GM13977 (cell line): ENCODE results near the gene MYLK2.

Experiments used
- DNase-seq: peaks from one replicate; pipeline ENCODE4 v3.0.0; 2012; ENCODE audit warnings: low spot score
- CTCF ChIP-seq: IDR thresholded peaks from 2 replicates; pipeline ENCODE4 v1.5.1; 2012; ENCODE audit warnings: mild to moderate bottlenecking, control low read depth; ENCODE audit not compliant: insufficient read depth; ENCODE audit errors: extremely low read depth, missing control alignments
- in situ Hi-C: fragments of 300-500 bp; cut with MboI; formaldehyde crosslinking; loops from one replicate; pipeline ENCODE4 v1.12.0; 2022; ENCODE audit warnings: low sequenced_read_pairs, low pct_unique_long_range_greater_than_20kb, mixed read lengths, inconsistent platforms; ENCODE audit not compliant: unreplicated experiment

Gene MYLK2

GRCh38 chr20:31849306-31849930, 30.3 kb downstream of the MYLK2 start:
- no peak for DNase-seq
- in situ Hi-C loops, result loop anchor here (25.0 kb wide), 1 partner anchor 238 kb away; no protein-coding TSS in a partner anchor
- TF ChIP-seq CTCF, result no peak

GRCh38 chr20:31851240-31851955, 32.2 kb downstream of the MYLK2 start:
- no peak for DNase-seq
- in situ Hi-C loops, result no loop called here
- TF ChIP-seq CTCF, result no peak

- in situ Hi-C loops, result no loop called here
- no peak for DNase-seq
Measured at GRCh38 chr20:31853481-31853880, 34.3 kb downstream of the MYLK2 start.

GRCh38 chr20:31856516-31856915, 37.4 kb downstream of the MYLK2 start:
- TF ChIP-seq CTCF, result no peak
- no peak for DNase-seq
- in situ Hi-C loops, result no loop called here

More at GRCh38 chr20:31853481-31853880, 34.3 kb downstream of the MYLK2 start:
- TF ChIP-seq CTCF, result no peak

GRCh38 chr20:31857861-31858759, 39.0 kb downstream of the MYLK2 start:
- in situ Hi-C loops, result no loop called here
- TF ChIP-seq CTCF, result no peak
- peak; percentile 77 for DNase-seq

GRCh38 chr20:31858760-31859083, 39.6 kb downstream of the MYLK2 start:
- TF ChIP-seq CTCF, result no peak
- in situ Hi-C loops, result no loop called here
- DNase-seq, result no peak
